Neural cell (in vitro differentiated cells): ENCODE data around the gene NDUFAF4.

Source experiments
- EP300 ChIP-seq: fragments of 450-650 bp; conservative IDR thresholded peaks from 2 replicates; pipeline ENCODE4 v1.6.1; 2014; ENCODE audit warnings: antibody characterized with exemption, mild to moderate bottlenecking, moderate library complexity; ENCODE audit not compliant: poor library complexity, severe bottlenecking
- MXI1 ChIP-seq: fragments of 450-650 bp; conservative IDR thresholded peaks from 2 replicates; pipeline ENCODE4 v1.6.1; 2014; ENCODE audit warnings: antibody characterized with exemption, mild to moderate bottlenecking; ENCODE audit not compliant: poor library complexity, severe bottlenecking
- POLR2AphosphoS5 ChIP-seq: IDR thresholded peaks from 2 replicates; pipeline ENCODE4 v1.6.1; 2012
- TAF1 ChIP-seq: IDR thresholded peaks from 2 replicates; pipeline ENCODE4 v1.6.1; 2012; ENCODE audit warnings: low read depth
- TF ChIP-seq, protein P1 (sequence below): fragments of 450-650 bp; IDR thresholded peaks from 2 replicates; pipeline ENCODE4 v1.5.1; 2014; ENCODE audit warnings: antibody characterized with exemption, mild to moderate bottlenecking, moderate library complexity; ENCODE audit not compliant: poor library complexity, severe bottlenecking

DNA sequence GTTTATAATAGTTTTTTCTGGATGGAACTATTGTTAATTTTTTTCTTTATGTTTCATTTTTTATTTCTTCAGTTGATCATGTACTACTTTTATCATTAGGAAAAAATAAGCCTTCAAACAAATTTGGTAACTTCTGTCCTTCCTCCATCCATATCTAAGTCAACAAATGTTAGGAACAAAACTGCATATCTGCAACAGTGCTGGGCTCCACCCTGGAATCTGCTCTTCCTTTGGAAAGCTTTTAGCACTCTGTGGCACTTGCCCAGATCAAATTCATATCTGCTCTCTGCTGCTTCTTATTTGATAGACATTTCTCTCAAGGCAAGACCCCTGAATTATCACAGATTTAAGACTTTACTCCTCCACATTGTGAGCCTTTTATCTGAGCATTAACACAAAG lies 36.1 kb downstream of the NDUFAF4 start:
- TF ChIP-seq POLR2AphosphoS5: no peak
- TF ChIP-seq, protein P1, sequence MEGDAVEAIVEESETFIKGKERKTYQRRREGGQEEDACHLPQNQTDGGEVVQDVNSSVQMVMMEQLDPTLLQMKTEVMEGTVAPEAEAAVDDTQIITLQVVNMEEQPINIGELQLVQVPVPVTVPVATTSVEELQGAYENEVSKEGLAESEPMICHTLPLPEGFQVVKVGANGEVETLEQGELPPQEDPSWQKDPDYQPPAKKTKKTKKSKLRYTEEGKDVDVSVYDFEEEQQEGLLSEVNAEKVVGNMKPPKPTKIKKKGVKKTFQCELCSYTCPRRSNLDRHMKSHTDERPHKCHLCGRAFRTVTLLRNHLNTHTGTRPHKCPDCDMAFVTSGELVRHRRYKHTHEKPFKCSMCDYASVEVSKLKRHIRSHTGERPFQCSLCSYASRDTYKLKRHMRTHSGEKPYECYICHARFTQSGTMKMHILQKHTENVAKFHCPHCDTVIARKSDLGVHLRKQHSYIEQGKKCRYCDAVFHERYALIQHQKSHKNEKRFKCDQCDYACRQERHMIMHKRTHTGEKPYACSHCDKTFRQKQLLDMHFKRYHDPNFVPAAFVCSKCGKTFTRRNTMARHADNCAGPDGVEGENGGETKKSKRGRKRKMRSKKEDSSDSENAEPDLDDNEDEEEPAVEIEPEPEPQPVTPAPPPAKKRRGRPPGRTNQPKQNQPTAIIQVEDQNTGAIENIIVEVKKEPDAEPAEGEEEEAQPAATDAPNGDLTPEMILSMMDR: no peak
- TF ChIP-seq EP300: no peak
- TF ChIP-seq TAF1: no peak
- TF ChIP-seq MXI1: no peak
